GM12878 (cell line): ENCODE data around the gene ADGRV1. TPM values are rescaled to one million over a fixed set of nuclear protein-coding genes. Genes with fewer than 3 reads are reported as not detected.
"Not testable (repeated sequence)": the region's sequence is repeated elsewhere in the genome, so short reads cannot be mapped to it uniquely, and the experiment has no call there.

Experiments
- ATAC-seq: fragments of 200-7000 bp; cut with Tn5 transposase; 3 replicates; pipeline ENCODE4 v1.9.1; 2020; ENCODE audit warnings: mild to moderate bottlenecking, moderate library complexity
- BruUV-seq: library from RNA; stranded (reverse); fragments of 400-500 nt; replicated peaks from 2 replicates; lab custom pipeline; 2021; lab: Mats Ljungman, UMichigan
- CTCF ChIA-PET: fragments of 300-600 bp; sonication (Branson Sonifier 250); formaldehyde crosslinking; extraction: SDS; loops from one replicate; lab custom pipeline; 2021; ENCODE audit warnings: inconsistent platforms; lab: Yijun Ruan, JAX
- POLR2A ChIA-PET: fragments of 350-600 bp; formaldehyde crosslinking; extraction: SDS; loops from one replicate; lab custom pipeline; 2021; ENCODE audit warnings: inconsistent platforms; lab: Charles Lee
- RAD21 ChIA-PET: fragments of 300-600 bp; sonication (Branson Sonifier 250); formaldehyde crosslinking; loops from one replicate; lab custom pipeline; 2023; ENCODE audit warnings: antibody characterized with exemption; ENCODE audit not compliant: unreplicated experiment; lab: Charles Lee
- SMC1A ChIA-PET: fragments of 300-600 bp; sonication (Branson Sonifier 250); formaldehyde crosslinking; loops from one replicate; lab custom pipeline; 2023; ENCODE audit not compliant: unreplicated experiment, uncharacterized antibody; lab: Charles Lee
- DNase-seq: peaks from one replicate; pipeline ENCODE4 v3.0.0-alpha.2; 2011; ENCODE audit warnings: low read depth, low spot score
- FAIRE-seq: peaks from 3 replicates; lab custom pipeline; 2011; peaks lifted over from hg19 to GRCh38; lab: Jason Lieb, UNC
- H2AFZ ChIP-seq: 2 replicates; pipeline ENCODE4 v1.6.0; 2011; ENCODE audit warnings: low read depth, low read length, control low read depth; ENCODE audit not compliant: control insufficient read depth
- H3K27ac ChIP-seq: 2 replicates; pipeline ENCODE4 v1.5.1; 2011; ENCODE audit warnings: control low read depth; ENCODE audit not compliant: control insufficient read depth, insufficient read depth
- H3K27me3 ChIP-seq, 2 experiments: replicated peaks in 1 of 2; 2 replicates each; pipeline versions ENCODE4 v1.6.0 to v1.6.1; 2011; ENCODE audit warnings: low read length in 1 of 2; ENCODE audit not compliant: control insufficient read depth in 2 of 2, insufficient read depth in 2 of 2
- H3K36me3 ChIP-seq, 2 experiments: 2 replicates each; pipeline ENCODE4 v1.5.1; 2011; ENCODE audit warnings: low read length in 1 of 2; ENCODE audit not compliant: control insufficient read depth in 2 of 2, insufficient read depth in 2 of 2
- H3K4me1 ChIP-seq: 2 replicates; pipeline ENCODE4 v1.6.1; 2011; ENCODE audit warnings: mild to moderate bottlenecking, low read length, moderate library complexity, mixed read lengths; ENCODE audit not compliant: control insufficient read depth, insufficient read depth
- H3K4me2 ChIP-seq: 2 replicates; pipeline ENCODE4 v1.6.0; 2011; ENCODE audit warnings: control low read depth; ENCODE audit not compliant: control insufficient read depth, insufficient read depth
- H3K4me3 ChIP-seq: fragments of 200-600 bp; sonication (generic); 2 replicates; pipeline ENCODE4 v1.5.1; 2016
- H3K79me2 ChIP-seq: 2 replicates; pipeline ENCODE4 v1.6.0; 2011; ENCODE audit warnings: low read length; ENCODE audit not compliant: control insufficient read depth, insufficient read depth
- H3K9ac ChIP-seq: 2 replicates; pipeline ENCODE4 v1.8.0; 2011; ENCODE audit warnings: low read length, control low read depth, mixed read lengths; ENCODE audit not compliant: control insufficient read depth, insufficient read depth
- H3K9me3 ChIP-seq: replicated peaks from 3 replicates; pipeline ENCODE4 v1.5.1; 2011; ENCODE audit warnings: mild to moderate bottlenecking, low read length; ENCODE audit not compliant: control insufficient read depth, insufficient read depth
- H4K20me1 ChIP-seq: 2 replicates; pipeline ENCODE4 v1.6.0; 2011; ENCODE audit not compliant: control insufficient read depth, insufficient read depth
- CBX5 ChIP-seq: sonication (generic); IDR thresholded peaks from 2 replicates; pipeline ENCODE4 v1.6.1; 2016; ENCODE audit warnings: low read depth, moderate library complexity, mild to moderate bottlenecking, inconsistent platforms
- CHD1 ChIP-seq: IDR thresholded peaks from 2 replicates; pipeline ENCODE4 v1.6.1; 2012; ENCODE audit warnings: low read depth, low read length, improper control_type of control experiment
- CHD4 ChIP-seq: fragments of 200-600 bp; sonication (generic); IDR thresholded peaks from 2 replicates; pipeline ENCODE4 v1.6.1; 2016; ENCODE audit warnings: mild to moderate bottlenecking
- FOXK2 ChIP-seq: fragments of 450-650 bp; IDR thresholded peaks from 2 replicates; pipeline ENCODE4 v1.6.1; 2017; ENCODE audit warnings: mild to moderate bottlenecking, moderate library complexity
- LARP7 ChIP-seq: fragments of 450-650 bp; IDR thresholded peaks from 2 replicates; pipeline ENCODE4 v1.6.1; 2017; ENCODE audit warnings: mild to moderate bottlenecking
- MTA3 ChIP-seq: IDR thresholded peaks from 2 replicates; pipeline ENCODE4 v1.6.1; 2012; ENCODE audit warnings: low read length, inconsistent platforms, borderline replicate concordance
- MXI1 ChIP-seq: fragments of 150-350 bp; IDR thresholded peaks from 2 replicates; pipeline ENCODE4 v1.6.1; 2011; ENCODE audit warnings: low read depth, mild to moderate bottlenecking, inconsistent platforms, low read length, improper control_type of control experiment
- PML ChIP-seq: IDR thresholded peaks from 2 replicates; pipeline ENCODE4 v1.6.1; 2012; ENCODE audit warnings: low read length, inconsistent platforms
- RAD21 ChIP-seq: IDR thresholded peaks from 2 replicates; pipeline ENCODE4 v1.6.1; 2011; ENCODE audit warnings: mild to moderate bottlenecking, low read depth, low read length, moderate library complexity; ENCODE audit not compliant: insufficient read depth
- RELB ChIP-seq: fragments of 450-650 bp; IDR thresholded peaks from 2 replicates; pipeline ENCODE4 v1.6.1; 2017; ENCODE audit warnings: low read depth, mild to moderate bottlenecking, moderate library complexity
- SRF ChIP-seq, 2 experiments: IDR thresholded peaks; 2 replicates each; pipeline ENCODE4 v1.6.1; 2011; ENCODE audit warnings: low read depth in 2 of 2, low read length in 2 of 2, mild to moderate bottlenecking in 1 of 2, moderate library complexity in 1 of 2
- TCF12 ChIP-seq: IDR thresholded peaks from 2 replicates; pipeline ENCODE4 v1.6.1; 2011; ENCODE audit warnings: low read depth, mild to moderate bottlenecking, low read length
- WGBS: methylation state at CpG from one replicate; pipeline ENCODE4 v1.1.6; 2016; ENCODE audit warnings: low lambda C conversion rate; ENCODE audit not compliant: insufficient replicate concordance, insufficient coverage; ENCODE audit errors: missing lambda C conversion rate; 5-methylcytosine and 5-hydroxymethylcytosine counted together
- in situ Hi-C: fragments of 300-500 bp; cut with MboI; formaldehyde crosslinking; loops from 9 replicates; pipeline ENCODE4 v1.14.3; 2018; ENCODE audit warnings: mixed read lengths
- intact Hi-C: fragments of 100-400 bp; cut with micrococcal nuclease; formaldehyde crosslinking; loops from one replicate; pipeline ENCODE4 v1.14.2; 2022; ENCODE audit not compliant: unreplicated experiment
- polyA plus RNA-seq, 11 experiments: library from polyadenylated mRNA; depleted of rRNA in 4 of 11; unstranded in 6 of 11; stranded (reverse) in 5 of 11; fragments of >200 nt; fragmentation: Nextera tagmentation in 4 of 11; fragmentation: Illumina TruSeq in 1 of 11; extraction: Ambion mirVana in 4 of 11; extraction: Trizol in 1 of 11; gene quantifications; 1 replicate in 1 of 11; 2 replicates in 10 of 11; pipeline versions ENCODE4 v1.2.1 to v1.2.3, GENCODE V29; 2011 to 2016; ENCODE audit warnings: inconsistent platforms in 2 of 11, missing spikeins in 2 of 11, low read depth in 1 of 11
- total RNA-seq, 4 experiments: library from RNA; depleted of rRNA in 3 of 4; stranded (reverse); fragments of >200 nt in 3 of 4; fragmentation: Illumina TruSeq in 1 of 4; extraction: Trizol in 1 of 4; gene quantifications; 2 replicates each; pipeline versions ENCODE4 v1.2.1 to v1.2.3, GENCODE V29; 2013 to 2021

The ADGRV1 gene
- total and polyA plus RNA-seq, 10 of the 15 experiments (the other 5 are each of a cell fraction or from before 2014, with no cell fraction given), result 0.04 to 8.1 (median 0.16) TPM; not detected in 1

DNA sequence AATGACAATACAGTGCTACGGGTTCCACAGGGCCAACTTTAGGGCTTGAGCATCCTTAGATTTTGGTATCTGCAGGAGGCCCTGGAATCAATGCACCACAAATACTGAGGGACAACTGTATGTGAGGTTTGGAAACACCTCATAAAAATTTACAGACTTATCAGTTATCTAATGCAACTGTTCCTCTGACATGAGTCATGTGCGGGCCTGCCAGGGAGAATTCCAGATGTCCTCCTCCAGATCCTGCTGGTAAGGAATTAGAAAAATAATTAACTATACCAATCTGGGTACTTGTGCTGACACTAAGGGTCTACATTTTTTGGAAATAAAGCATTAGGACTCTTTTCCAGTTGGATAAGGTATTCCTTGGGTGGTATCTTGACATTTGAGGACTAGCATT lies 491.2 kb downstream of the ADGRV1 start:
- 74% methylated on average over 2 of the region's 2 CpGs for WGBS
- DNase-seq (no peak), ATAC-seq (no peak), FAIRE-seq (no peak)
- TF ChIP-seq RAD21 (no peak), FOXK2 (no peak), PML (no peak), CHD1 (no peak), RELB (no peak), CBX5 (no peak), TCF12 (no peak), SRF (IDR thresholded peaks at IDR 0.05; ENCODE audit: low read depth in 2 of 2, low read length in 2 of 2) (no peak), MXI1 (no peak), CHD4 (no peak), MTA3 (no peak), LARP7 (no peak)
- Histone ChIP-seq H3K9ac (no peak overlapping the region), H3K4me3 (no peak overlapping the region), H3K27me3 (no peaks in the 10 kb centered on the region), H3K36me3 (no peaks in the 10 kb centered on the region), H3K9me3 (no peaks in the 10 kb centered on the region; the same call in 2 of the 3 replicates), H3K27ac (no peak overlapping the region), H4K20me1 (no peaks in the 10 kb centered on the region), H3K79me2 (no peaks in the 10 kb centered on the region), H2AFZ (no peak overlapping the region), H3K4me2 (no peak overlapping the region), H3K4me1 (no peaks in the 10 kb centered on the region)
- no TSS peak for BruUV-seq
- ChIA-PET CTCF (no interaction called here), SMC1A (interaction anchor here (0.8 kb wide), 1 partner anchor 10 kb away, joined by 3 read pairs; no protein-coding TSS in a partner anchor), RAD21 (interaction anchor here (1.4 kb wide), 1 partner anchor 67 kb away, joined by 3 read pairs; no protein-coding TSS in a partner anchor), POLR2A (no interaction called here)
- intact Hi-C loops, result no loop called here
- in situ Hi-C loops, result no loop called here

DNA sequence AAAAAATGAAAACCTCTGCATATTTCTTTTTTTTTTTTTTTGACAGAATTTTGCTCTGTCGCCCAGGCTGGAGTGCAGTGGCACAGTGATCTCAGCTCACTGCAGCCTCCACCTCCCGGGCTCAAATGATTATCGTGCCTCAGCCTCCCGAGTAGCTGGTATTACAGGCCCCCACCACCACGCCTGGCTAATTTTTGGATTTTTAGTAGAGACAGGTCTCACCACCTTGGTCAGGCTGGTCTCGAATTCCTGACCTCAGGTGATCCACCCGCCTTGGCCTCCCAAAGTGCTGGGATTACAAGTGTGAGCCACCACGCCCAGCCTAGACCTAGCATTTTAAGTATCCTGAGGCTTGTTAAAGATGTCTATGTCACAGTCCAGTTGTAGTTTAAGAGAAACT lies 493.8 kb downstream of the ADGRV1 start:
- H3K36me3 ChIP-seq, H3K27me3 ChIP-seq, H2AFZ ChIP-seq, H3K4me1 ChIP-seq, H3K27ac ChIP-seq, H4K20me1 ChIP-seq, H3K9ac ChIP-seq, H3K9me3 ChIP-seq, FAIRE-seq, H3K79me2 ChIP-seq, ATAC-seq, BruUV-seq, in situ Hi-C loops, H3K4me2 ChIP-seq, RAD21 ChIA-PET, DNase-seq, intact Hi-C loops, H3K4me3 ChIP-seq: not testable (repeated sequence)
- SMC1A ChIA-PET, result interaction anchor here (0.7 to 1.7 kb wide), 2 partner anchors 14 to 18 kb away, joined by 3 to 4 read pairs; no protein-coding TSS in a partner anchor
- CTCF ChIA-PET, result interaction anchor here (0.8 kb wide), 1 partner anchor 9 kb away, joined by 3 read pairs; no protein-coding TSS in a partner anchor
- 47% methylated on average over 6 of the region's 8 CpGs for WGBS
- POLR2A ChIA-PET, result interaction anchor here (0.5 to 0.7 kb wide), 2 partner anchors 26 to 365 kb away, joined by 3 to 5 read pairs; no protein-coding TSS in a partner anchor
